SK-N-SH treated with all-trans-retinoic acid at 6 μM for 48 hours (cell line): ENCODE measurements around the gene NCKAP5.

ENCODE experiments used
- ATAC-seq: fragments of 200-7000 bp; cut with Tn5 transposase; 3 replicates; pipeline ENCODE4 v1.9.1; 2020; ENCODE audit warnings: mild to moderate bottlenecking, moderate library complexity
- ARNTL ChIP-seq: fragments of 450-650 bp; formaldehyde crosslinking; IDR thresholded peaks from 2 replicates; pipeline ENCODE4 v1.5.0; 2020; ENCODE audit warnings: low read depth, mild to moderate bottlenecking, moderate library complexity, borderline replicate concordance
- BACH2 ChIP-seq: fragments of 250-450 bp; sonication (Bioruptor Pico); IDR thresholded peaks from 2 replicates; pipeline ENCODE4 v1.9.0; 2021; ENCODE audit warnings: mild to moderate bottlenecking, borderline replicate concordance
- CSDC2 ChIP-seq: fragments of 250-450 bp; sonication (Bioruptor Pico); IDR thresholded peaks from 2 replicates; pipeline ENCODE4 v1.5.0; 2020; ENCODE audit warnings: mild to moderate bottlenecking, moderate library complexity
- CSRNP3 ChIP-seq: fragments of 250-450 bp; sonication (Bioruptor Pico); IDR thresholded peaks from 2 replicates; pipeline ENCODE4 v1.5.1; 2021; ENCODE audit warnings: mild to moderate bottlenecking, moderate library complexity
- ESRRG ChIP-seq: fragments of 250-450 bp; sonication (Bioruptor Pico); IDR thresholded peaks from 2 replicates; pipeline ENCODE4 v1.6.1; 2021; ENCODE audit warnings: mild to moderate bottlenecking
- GLIS3 ChIP-seq: fragments of 250-450 bp; sonication (Bioruptor Pico); IDR thresholded peaks from 2 replicates; pipeline ENCODE4 v1.5.0; 2020; ENCODE audit warnings: mild to moderate bottlenecking, moderate library complexity
- ISL1 ChIP-seq: fragments of 250-450 bp; sonication (Bioruptor Pico); IDR thresholded peaks from 2 replicates; pipeline ENCODE4 v2.1.2; 2022; ENCODE audit warnings: mild to moderate bottlenecking, moderate library complexity
- PPARA ChIP-seq: fragments of 250-450 bp; sonication (Bioruptor Pico); IDR thresholded peaks from 2 replicates; pipeline ENCODE4 v1.5.0; 2020; ENCODE audit warnings: mild to moderate bottlenecking, borderline replicate concordance
- SNAI2 ChIP-seq: fragments of 250-450 bp; sonication (Bioruptor Pico); IDR thresholded peaks from 2 replicates; pipeline ENCODE4 v1.5.0; 2020; ENCODE audit warnings: mild to moderate bottlenecking, moderate library complexity
- TCF4 ChIP-seq: fragments of 250-450 bp; sonication (Bioruptor Pico); IDR thresholded peaks from 2 replicates; pipeline ENCODE4 v1.8.0; 2021; ENCODE audit warnings: mild to moderate bottlenecking, moderate library complexity, borderline replicate concordance
- TOX ChIP-seq: fragments of 250-450 bp; sonication (Bioruptor Pico); IDR thresholded peaks from 2 replicates; pipeline ENCODE4 v1.8.0; 2021; ENCODE audit warnings: mild to moderate bottlenecking, moderate library complexity, borderline replicate concordance
- TSHZ2 ChIP-seq: fragments of 250-450 bp; sonication (Bioruptor Pico); IDR thresholded peaks from 2 replicates; pipeline ENCODE4 v1.5.0; 2020; ENCODE audit warnings: mild to moderate bottlenecking, moderate library complexity
- ZC3H10 ChIP-seq: fragments of 250-450 bp; sonication (Bioruptor Pico); IDR thresholded peaks from 2 replicates; pipeline ENCODE4 v1.5.1; 2021; ENCODE audit warnings: mild to moderate bottlenecking, moderate library complexity
- ZFP3 ChIP-seq: fragments of 250-450 bp; sonication (Bioruptor Pico); IDR thresholded peaks from 2 replicates; pipeline ENCODE4 v1.5.0; 2020; ENCODE audit warnings: mild to moderate bottlenecking, moderate library complexity
- ZFP30 ChIP-seq: fragments of 450-650 bp; formaldehyde crosslinking; IDR thresholded peaks from 2 replicates; pipeline ENCODE4 v1.5.0; 2022; ENCODE audit warnings: mild to moderate bottlenecking, moderate library complexity
- ZNF565 ChIP-seq: fragments of 450-650 bp; formaldehyde crosslinking; conservative IDR thresholded peaks from 2 replicates; pipeline ENCODE4 v1.5.0; 2020; ENCODE audit warnings: low read depth, mild to moderate bottlenecking, moderate library complexity
- ZNF8 ChIP-seq: fragments of 450-650 bp; formaldehyde crosslinking; IDR thresholded peaks from 2 replicates; pipeline ENCODE4 v1.5.0; 2020; ENCODE audit warnings: mild to moderate bottlenecking, moderate library complexity
- TF ChIP-seq, protein P1 (sequence below): fragments of 250-450 bp; sonication (Bioruptor Pico); IDR thresholded peaks from 2 replicates; pipeline ENCODE4 v1.8.0; 2021; ENCODE audit warnings: low read depth, mild to moderate bottlenecking, moderate library complexity, borderline replicate concordance
- TF ChIP-seq, protein P2 (sequence below): fragments of 250-450 bp; sonication (Bioruptor Pico); IDR thresholded peaks from 2 replicates; pipeline ENCODE4 v1.8.0; 2020; ENCODE audit warnings: mild to moderate bottlenecking, moderate library complexity, borderline replicate concordance
- TF ChIP-seq, protein P3 (sequence below): fragments of 250-450 bp; sonication (Bioruptor Pico); IDR thresholded peaks from 2 replicates; pipeline ENCODE4 v1.5.1; 2020; ENCODE audit warnings: low read depth, mild to moderate bottlenecking, moderate library complexity

NCKAP5 gene

DNA sequence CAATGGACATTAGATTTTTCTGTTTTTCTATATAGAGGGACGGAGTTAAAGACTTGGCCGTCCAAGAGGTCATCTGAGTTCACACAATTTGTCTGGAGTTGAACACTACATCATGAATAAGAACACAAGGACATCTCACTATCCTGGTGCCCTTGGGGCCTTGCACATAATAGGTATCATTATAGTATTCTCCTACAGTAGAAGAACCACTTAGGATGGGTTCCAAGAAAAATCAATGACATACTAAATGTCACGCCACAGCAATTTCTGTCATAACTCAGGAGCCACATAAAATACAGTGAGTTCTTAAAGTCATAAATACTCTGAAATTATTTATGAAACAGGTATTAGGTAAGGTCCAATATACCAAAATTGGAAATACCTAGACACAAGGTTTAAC, 154.4 kb downstream of the NCKAP5 start (continued):
- TF ChIP-seq CSRNP3 (CRISPR knock-in tag) = no peak

- no peak for TF ChIP-seq ZNF8 (CRISPR knock-in tag)
- TF ChIP-seq TOX (CRISPR knock-in tag) = no peak
- TF ChIP-seq ISL1 (CRISPR knock-in tag) = no peak
Measured at GRCh38 chr2:133412694-133413093, 155.6 kb downstream of the NCKAP5 start.

GRCh38 chr2:133411857-133412256, 156.4 kb downstream of the NCKAP5 start:
- TF ChIP-seq PPARA (CRISPR knock-in tag) (no peak), TCF4 (CRISPR knock-in tag) (no peak), ZFP30 (no peak), ZFP3 (no peak), CSDC2 (CRISPR knock-in tag) (no peak), GLIS3 (no peak), ARNTL (CRISPR knock-in tag) (no peak), CSRNP3 (CRISPR knock-in tag) (no peak), ZNF8 (CRISPR knock-in tag) (no peak), TOX (CRISPR knock-in tag) (no peak), ZNF565 (no peak), TSHZ2 (CRISPR knock-in tag) (no peak), BACH2 (no peak), ESRRG (CRISPR knock-in tag) (no peak), ZC3H10 (CRISPR knock-in tag) (no peak), SNAI2 (no peak)
- TF ChIP-seq, protein P1, sequence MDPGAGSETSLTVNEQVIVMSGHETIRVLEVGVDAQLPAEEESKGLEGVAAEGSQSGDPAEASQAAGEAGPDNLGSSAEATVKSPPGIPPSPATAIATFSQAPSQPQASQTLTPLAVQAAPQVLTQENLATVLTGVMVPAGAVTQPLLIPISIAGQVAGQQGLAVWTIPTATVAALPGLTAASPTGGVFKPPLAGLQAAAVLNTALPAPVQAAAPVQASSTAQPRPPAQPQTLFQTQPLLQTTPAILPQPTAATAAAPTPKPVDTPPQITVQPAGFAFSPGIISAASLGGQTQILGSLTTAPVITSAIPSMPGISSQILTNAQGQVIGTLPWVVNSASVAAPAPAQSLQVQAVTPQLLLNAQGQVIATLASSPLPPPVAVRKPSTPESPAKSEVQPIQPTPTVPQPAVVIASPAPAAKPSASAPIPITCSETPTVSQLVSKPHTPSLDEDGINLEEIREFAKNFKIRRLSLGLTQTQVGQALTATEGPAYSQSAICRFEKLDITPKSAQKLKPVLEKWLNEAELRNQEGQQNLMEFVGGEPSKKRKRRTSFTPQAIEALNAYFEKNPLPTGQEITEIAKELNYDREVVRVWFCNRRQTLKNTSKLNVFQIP (CRISPR knock-in tag) = no peak
- TF ChIP-seq, protein P2, sequence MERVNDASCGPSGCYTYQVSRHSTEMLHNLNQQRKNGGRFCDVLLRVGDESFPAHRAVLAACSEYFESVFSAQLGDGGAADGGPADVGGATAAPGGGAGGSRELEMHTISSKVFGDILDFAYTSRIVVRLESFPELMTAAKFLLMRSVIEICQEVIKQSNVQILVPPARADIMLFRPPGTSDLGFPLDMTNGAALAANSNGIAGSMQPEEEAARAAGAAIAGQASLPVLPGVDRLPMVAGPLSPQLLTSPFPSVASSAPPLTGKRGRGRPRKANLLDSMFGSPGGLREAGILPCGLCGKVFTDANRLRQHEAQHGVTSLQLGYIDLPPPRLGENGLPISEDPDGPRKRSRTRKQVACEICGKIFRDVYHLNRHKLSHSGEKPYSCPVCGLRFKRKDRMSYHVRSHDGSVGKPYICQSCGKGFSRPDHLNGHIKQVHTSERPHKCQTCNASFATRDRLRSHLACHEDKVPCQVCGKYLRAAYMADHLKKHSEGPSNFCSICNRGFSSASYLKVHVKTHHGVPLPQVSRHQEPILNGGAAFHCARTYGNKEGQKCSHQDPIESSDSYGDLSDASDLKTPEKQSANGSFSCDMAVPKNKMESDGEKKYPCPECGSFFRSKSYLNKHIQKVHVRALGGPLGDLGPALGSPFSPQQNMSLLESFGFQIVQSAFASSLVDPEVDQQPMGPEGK (CRISPR knock-in tag) = no peak
- TF ChIP-seq, protein P3, sequence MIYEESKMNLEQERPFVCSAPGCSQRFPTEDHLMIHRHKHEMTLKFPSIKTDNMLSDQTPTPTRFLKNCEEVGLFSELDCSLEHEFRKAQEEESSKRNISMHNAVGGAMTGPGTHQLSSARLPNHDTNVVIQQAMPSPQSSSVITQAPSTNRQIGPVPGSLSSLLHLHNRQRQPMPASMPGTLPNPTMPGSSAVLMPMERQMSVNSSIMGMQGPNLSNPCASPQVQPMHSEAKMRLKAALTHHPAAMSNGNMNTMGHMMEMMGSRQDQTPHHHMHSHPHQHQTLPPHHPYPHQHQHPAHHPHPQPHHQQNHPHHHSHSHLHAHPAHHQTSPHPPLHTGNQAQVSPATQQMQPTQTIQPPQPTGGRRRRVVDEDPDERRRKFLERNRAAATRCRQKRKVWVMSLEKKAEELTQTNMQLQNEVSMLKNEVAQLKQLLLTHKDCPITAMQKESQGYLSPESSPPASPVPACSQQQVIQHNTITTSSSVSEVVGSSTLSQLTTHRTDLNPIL = no peak
- ATAC-seq = no peak

More at GRCh38 chr2:133412694-133413093, 155.6 kb downstream of the NCKAP5 start:
- ATAC-seq = no peak
